GM23338 (cell line): ENCODE results near the gene FBXO31.

ENCODE experiments used
- CREB1 ChIP-seq: fragments of 250-450 bp; sonication (Bioruptor Pico); IDR thresholded peaks from 2 replicates; pipeline ENCODE4 v1.5.0; 2020; ENCODE audit warnings: low read depth, mild to moderate bottlenecking, moderate library complexity
- ETS1 ChIP-seq: IDR thresholded peaks from 2 replicates; pipeline ENCODE4 v1.6.1; 2016; ENCODE audit warnings: antibody characterized with exemption
- EZH2 ChIP-seq: fragments of 200-600 bp; sonication (generic); IDR thresholded peaks from one replicate; pipeline ENCODE4 v1.8.0; 2017; ENCODE audit warnings: antibody characterized with exemption, mild to moderate bottlenecking, low read depth; ENCODE audit not compliant: unreplicated experiment
- EZH2phosphoT487 ChIP-seq: fragments of 200-600 bp; sonication (generic); IDR thresholded peaks from one replicate; pipeline ENCODE4 v1.8.1; 2018; ENCODE audit warnings: antibody characterized with exemption; ENCODE audit not compliant: unreplicated experiment
- JUNB ChIP-seq: IDR thresholded peaks from one replicate; pipeline ENCODE4 v1.6.1; 2016; ENCODE audit warnings: antibody characterized with exemption; ENCODE audit not compliant: unreplicated experiment
- NANOG ChIP-seq: IDR thresholded peaks from 2 replicates; pipeline ENCODE4 v1.6.1; 2016; ENCODE audit warnings: antibody characterized with exemption, borderline replicate concordance
- POLR2AphosphoS5 ChIP-seq: IDR thresholded peaks from 2 replicates; pipeline ENCODE4 v1.6.1; 2016; ENCODE audit warnings: antibody characterized with exemption, low read depth
- REST ChIP-seq: IDR thresholded peaks from one replicate; pipeline ENCODE4 v1.6.1; 2018; ENCODE audit warnings: antibody characterized with exemption; ENCODE audit not compliant: unreplicated experiment
- STAT1 ChIP-seq: IDR thresholded peaks from one replicate; pipeline ENCODE4 v1.6.1; 2016; ENCODE audit warnings: antibody characterized with exemption; ENCODE audit not compliant: unreplicated experiment
- ZNF114 ChIP-seq: fragments of 250-450 bp; sonication (Bioruptor Pico); IDR thresholded peaks from 2 replicates; pipeline ENCODE4 v1.5.0; 2020; ENCODE audit warnings: mild to moderate bottlenecking, moderate library complexity
- ZNF331 ChIP-seq: fragments of 250-450 bp; sonication (Bioruptor Pico); IDR thresholded peaks from 2 replicates; pipeline ENCODE4 v1.5.0; 2020; ENCODE audit warnings: low read depth, mild to moderate bottlenecking, moderate library complexity
- ZNF462 ChIP-seq: fragments of 250-450 bp; sonication (Bioruptor Pico); IDR thresholded peaks from 2 replicates; pipeline ENCODE4 v1.5.0; 2020; ENCODE audit warnings: mild to moderate bottlenecking, moderate library complexity
- TF ChIP-seq, protein P1 (sequence below), 2 experiments: fragments of 200-600 bp in 1 of 2; sonication (generic) in 1 of 2; conservative IDR thresholded peaks; 2 replicates each; pipeline versions ENCODE4 v1.5.1 to v1.6.1; 2016 to 2017; ENCODE audit warnings: antibody characterized with exemption in 2 of 2, low read depth in 2 of 2, mild to moderate bottlenecking in 2 of 2, moderate library complexity in 1 of 2

- TF ChIP-seq EZH2, result no peak
- TF ChIP-seq, protein P1, sequence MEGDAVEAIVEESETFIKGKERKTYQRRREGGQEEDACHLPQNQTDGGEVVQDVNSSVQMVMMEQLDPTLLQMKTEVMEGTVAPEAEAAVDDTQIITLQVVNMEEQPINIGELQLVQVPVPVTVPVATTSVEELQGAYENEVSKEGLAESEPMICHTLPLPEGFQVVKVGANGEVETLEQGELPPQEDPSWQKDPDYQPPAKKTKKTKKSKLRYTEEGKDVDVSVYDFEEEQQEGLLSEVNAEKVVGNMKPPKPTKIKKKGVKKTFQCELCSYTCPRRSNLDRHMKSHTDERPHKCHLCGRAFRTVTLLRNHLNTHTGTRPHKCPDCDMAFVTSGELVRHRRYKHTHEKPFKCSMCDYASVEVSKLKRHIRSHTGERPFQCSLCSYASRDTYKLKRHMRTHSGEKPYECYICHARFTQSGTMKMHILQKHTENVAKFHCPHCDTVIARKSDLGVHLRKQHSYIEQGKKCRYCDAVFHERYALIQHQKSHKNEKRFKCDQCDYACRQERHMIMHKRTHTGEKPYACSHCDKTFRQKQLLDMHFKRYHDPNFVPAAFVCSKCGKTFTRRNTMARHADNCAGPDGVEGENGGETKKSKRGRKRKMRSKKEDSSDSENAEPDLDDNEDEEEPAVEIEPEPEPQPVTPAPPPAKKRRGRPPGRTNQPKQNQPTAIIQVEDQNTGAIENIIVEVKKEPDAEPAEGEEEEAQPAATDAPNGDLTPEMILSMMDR (conservative IDR thresholded peaks at IDR 0.05; ENCODE audit: low read depth in 2 of 2), result no peak
- no peak for TF ChIP-seq EZH2phosphoT487
- no peak for TF ChIP-seq POLR2AphosphoS5
- TF ChIP-seq ETS1, result no peak
- no peak for TF ChIP-seq STAT1
- TF ChIP-seq JUNB, result no peak
- no peak for TF ChIP-seq REST
- TF ChIP-seq NANOG, result no peak
- no peak for TF ChIP-seq ZNF114 (CRISPR knock-in tag)
- no peak for TF ChIP-seq CREB1
- TF ChIP-seq ZNF331 (CRISPR knock-in tag), result no peak
- TF ChIP-seq ZNF462 (CRISPR knock-in tag), result no peak
Observed at GRCh38 chr16:87409153-87409552, 25.6 kb upstream of the FBXO31 start.
